Keratinocyte (primary cell): ENCODE data around the gene FOXP2. TPM values are rescaled to one million over a fixed set of nuclear protein-coding genes. Genes with fewer than 3 reads are reported as not detected.
A peak's percentile ranks its signal among the peaks of the same experiment; 100 is the strongest.

Experiments used
- DNase-seq: peaks from one replicate; pipeline ENCODE4 v3.0.0-alpha.2; 2011; ENCODE audit warnings: low read depth, missing footprints, low spot score
- FAIRE-seq: peaks from 2 replicates; lab custom pipeline; 2011; peaks lifted over from hg19 to GRCh38; lab: Jason Lieb, UNC
- H2AFZ ChIP-seq: 2 replicates; pipeline ENCODE4 v1.6.0; 2012; ENCODE audit warnings: low read length, control low read depth, inconsistent platforms; ENCODE audit not compliant: control insufficient read depth
- H3K27ac ChIP-seq: 2 replicates; pipeline ENCODE4 v1.5.1; 2011; ENCODE audit warnings: low read length; ENCODE audit not compliant: control insufficient read depth, insufficient read depth
- H3K27me3 ChIP-seq: 3 replicates; pipeline ENCODE4 v1.6.0; 2011; ENCODE audit warnings: low read length; ENCODE audit not compliant: control insufficient read depth, insufficient read depth; ENCODE audit errors: extremely low read depth
- H3K36me3 ChIP-seq, 2 experiments: 2 replicates in 1 of 2; 3 replicates in 1 of 2; pipeline ENCODE4 v1.5.1; 2011; ENCODE audit warnings: low read length in 2 of 2, mild to moderate bottlenecking in 1 of 2; ENCODE audit not compliant: control insufficient read depth in 2 of 2, insufficient read depth in 2 of 2; ENCODE audit errors: extremely low read depth in 1 of 2
- H3K4me1 ChIP-seq: 3 replicates; pipeline ENCODE4 v1.5.1; 2011; ENCODE audit warnings: low read length; ENCODE audit not compliant: control insufficient read depth, insufficient read depth; ENCODE audit errors: extremely low read depth
- H3K4me2 ChIP-seq: 3 replicates; pipeline ENCODE4 v1.6.0; 2011; ENCODE audit warnings: low read depth, low read length; ENCODE audit not compliant: control insufficient read depth, insufficient read depth; ENCODE audit errors: extremely low read depth
- H3K4me3 ChIP-seq, 3 experiments: fragments of 200-600 bp in 1 of 3; sonication (generic) in 1 of 3; 2 replicates in 2 of 3; 3 replicates in 1 of 3; pipeline ENCODE4 v1.5.1; 2011 to 2016; ENCODE audit warnings: low read length in 3 of 3, mild to moderate bottlenecking in 3 of 3, control low read depth in 2 of 3, inconsistent platforms in 1 of 3, low read depth in 1 of 3, mixed read lengths in 1 of 3, mixed run types in 1 of 3, moderate library complexity in 1 of 3; ENCODE audit not compliant: control insufficient read depth in 2 of 3, insufficient read depth in 2 of 3; ENCODE audit errors: extremely low read depth in 1 of 3
- H3K79me2 ChIP-seq: 2 replicates; pipeline ENCODE4 v1.6.0; 2012; ENCODE audit warnings: low read length; ENCODE audit not compliant: control insufficient read depth, insufficient read depth
- H3K9ac ChIP-seq: 3 replicates; pipeline ENCODE4 v1.6.0; 2011; ENCODE audit warnings: low read length; ENCODE audit not compliant: control insufficient read depth, insufficient read depth; ENCODE audit errors: extremely low read depth
- H3K9me1 ChIP-seq: 3 replicates; pipeline ENCODE4 v1.6.0; 2011; ENCODE audit warnings: low read length; ENCODE audit not compliant: control insufficient read depth, insufficient read depth; ENCODE audit errors: extremely low read depth
- H3K9me3 ChIP-seq: 2 replicates; pipeline ENCODE4 v1.5.1; 2012; ENCODE audit warnings: low read depth, low read length; ENCODE audit not compliant: control insufficient read depth
- H4K20me1 ChIP-seq: 3 replicates; pipeline ENCODE4 v1.6.0; 2011; ENCODE audit warnings: low read length; ENCODE audit not compliant: control insufficient read depth, insufficient read depth; ENCODE audit errors: extremely low read depth
- EZH2 ChIP-seq: IDR thresholded peaks from one replicate; pipeline ENCODE4 v1.6.1; 2012; ENCODE audit warnings: inconsistent platforms, mild to moderate bottlenecking, low read length, moderate library complexity
- dilution Hi-C: fragments of 300-500 bp; cut with MboI; formaldehyde crosslinking; loops from one replicate; pipeline ENCODE4 v1.7.0; 2020; ENCODE audit warnings: low sequenced_read_pairs; ENCODE audit not compliant: extremely low pct_ligation_motif_present
- polyA plus RNA-seq, 5 experiments: library from polyadenylated mRNA; depleted of rRNA in 3 of 5; stranded (reverse) in 3 of 5; stranded (forward) in 1 of 5; unstranded in 1 of 5; fragments of >200 nt; gene quantifications; 1 replicate in 1 of 5; 2 replicates in 3 of 5; 3 replicates in 1 of 5; pipeline versions ENCODE4 v1.2.1 to v1.2.3, GENCODE V29; 2011 to 2012; ENCODE audit warnings: missing spikeins in 2 of 5, low read depth in 1 of 5, low replicate concordance in 1 of 5
- TF ChIP-seq, protein P1 (sequence below), 3 experiments: IDR thresholded peaks in 1 of 3; conservative IDR thresholded peaks in 1 of 3; optimal IDR thresholded peaks in 1 of 3; 2 replicates in 2 of 3; 3 replicates in 1 of 3; pipeline versions ENCODE3 to v1.5.1; 2011; ENCODE audit warnings: low read length in 3 of 3, mild to moderate bottlenecking in 3 of 3, moderate library complexity in 2 of 3, control low read depth in 1 of 3, inconsistent platforms in 1 of 3; ENCODE audit not compliant: insufficient read depth in 2 of 3; ENCODE audit errors: extremely low read depth in 1 of 3

Gene FOXP2
- polyA plus RNA-seq, 1 donor (not counting 4 experiments of a cell fraction or from before 2014, with no cell fraction given), result 0.98 TPM

DNA sequence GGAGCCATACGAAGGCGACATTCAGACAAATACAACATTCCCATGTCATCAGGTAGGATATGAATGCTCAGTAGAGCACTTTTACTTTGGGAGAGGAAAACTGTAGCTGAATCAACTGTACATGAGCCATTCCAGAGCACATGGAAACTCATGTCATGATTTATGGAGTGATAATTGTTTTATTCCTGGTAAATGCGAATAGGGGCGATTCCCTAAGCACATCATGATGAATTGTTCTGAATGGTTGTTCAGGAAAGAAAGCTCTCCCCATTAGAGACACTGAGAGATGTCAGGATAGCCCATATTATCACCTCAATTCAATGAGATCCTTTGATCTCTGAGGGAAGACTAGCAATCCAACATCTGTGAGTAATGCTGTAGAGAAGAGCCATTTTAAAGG is 243.6 kb downstream of the FOXP2 start:
- DNase-seq (no peak), FAIRE-seq (no peak)
- Histone ChIP-seq H3K9me3 (no peaks in the 10 kb centered on the region), H3K27me3 (no peaks in the 10 kb centered on the region), H3K9ac (no peak overlapping the region), H3K79me2 (no peaks in the 10 kb centered on the region), H3K4me3 (no peak overlapping the region), H3K4me1 (no peaks in the 10 kb centered on the region), H3K4me2 (no peak overlapping the region), H4K20me1 (no peaks in the 10 kb centered on the region), H3K9me1 (no peaks in the 10 kb centered on the region), H3K27ac (no peak overlapping the region), H2AFZ (no peak overlapping the region), H3K36me3 (no peaks in the 10 kb centered on the region)
- dilution Hi-C loops, result no loop called here
- TF ChIP-seq, protein P1, sequence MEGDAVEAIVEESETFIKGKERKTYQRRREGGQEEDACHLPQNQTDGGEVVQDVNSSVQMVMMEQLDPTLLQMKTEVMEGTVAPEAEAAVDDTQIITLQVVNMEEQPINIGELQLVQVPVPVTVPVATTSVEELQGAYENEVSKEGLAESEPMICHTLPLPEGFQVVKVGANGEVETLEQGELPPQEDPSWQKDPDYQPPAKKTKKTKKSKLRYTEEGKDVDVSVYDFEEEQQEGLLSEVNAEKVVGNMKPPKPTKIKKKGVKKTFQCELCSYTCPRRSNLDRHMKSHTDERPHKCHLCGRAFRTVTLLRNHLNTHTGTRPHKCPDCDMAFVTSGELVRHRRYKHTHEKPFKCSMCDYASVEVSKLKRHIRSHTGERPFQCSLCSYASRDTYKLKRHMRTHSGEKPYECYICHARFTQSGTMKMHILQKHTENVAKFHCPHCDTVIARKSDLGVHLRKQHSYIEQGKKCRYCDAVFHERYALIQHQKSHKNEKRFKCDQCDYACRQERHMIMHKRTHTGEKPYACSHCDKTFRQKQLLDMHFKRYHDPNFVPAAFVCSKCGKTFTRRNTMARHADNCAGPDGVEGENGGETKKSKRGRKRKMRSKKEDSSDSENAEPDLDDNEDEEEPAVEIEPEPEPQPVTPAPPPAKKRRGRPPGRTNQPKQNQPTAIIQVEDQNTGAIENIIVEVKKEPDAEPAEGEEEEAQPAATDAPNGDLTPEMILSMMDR (optimal IDR thresholded peaks at IDR 0.05 in 1 of 3, IDR thresholded peaks at IDR 0.05 in 1 of 3, conservative IDR thresholded peaks at IDR 0.05 in 1 of 3; ENCODE audit: extremely low read depth in 1 of 3, insufficient read depth in 2 of 3, low read length in 3 of 3), result no peak
- TF ChIP-seq EZH2, result no peak

GRCh38 chr7:114659409-114660125 is 245.0 kb downstream of the FOXP2 start:
- no peaks in the 10 kb centered on the region for H4K20me1 ChIP-seq
- dilution Hi-C loops, result no loop called here
- no peaks in the 10 kb centered on the region for H3K9me1 ChIP-seq
- H2AFZ ChIP-seq, result peak overlapping the region; percentile 17
- no peak for FAIRE-seq
- no peaks in the 10 kb centered on the region for H3K36me3 ChIP-seq
- DNase-seq, result no peak
- no peaks in the 10 kb centered on the region for H3K4me1 ChIP-seq
- no peak overlapping the region for H3K4me3 ChIP-seq
- no peak overlapping the region for H3K27ac ChIP-seq
- no peaks in the 10 kb centered on the region for H3K27me3 ChIP-seq
- no peaks in the 10 kb centered on the region for H3K79me2 ChIP-seq
- no peak overlapping the region for H3K4me2 ChIP-seq
- H3K9me3 ChIP-seq, result no peaks in the 10 kb centered on the region
- no peak overlapping the region for H3K9ac ChIP-seq
- no peak for TF ChIP-seq EZH2
- TF ChIP-seq, protein P1 (optimal IDR thresholded peaks at IDR 0.05 in 1 of 3, IDR thresholded peaks at IDR 0.05 in 1 of 3, conservative IDR thresholded peaks at IDR 0.05 in 1 of 3; ENCODE audit: extremely low read depth in 1 of 3, insufficient read depth in 2 of 3, low read length in 3 of 3), result no peak
